Activated CD4-positive, alpha-beta T cell treated with anti-CD3 and anti-CD28 coated beads for 48 hours (primary cell): Measurements from ENCODE around the gene TMEM109.

ENCODE experiments used
- DNase-seq: peaks from one replicate; pipeline ENCODE4 v3.0.0-alpha.2; 2020

TMEM109 gene

GRCh38 chr11:60972182-60973030, 58.4 kb downstream of the TMEM109 start:
- DNase-seq: peak; percentile 59
